Activated naive CD4-positive, alpha-beta T cell treated with anti-CD3 and anti-CD28 coated beads, Interleukin-2, amount 50 U/mL, for 24 hours (primary cell): Measurements from ENCODE around the gene GPR183.

Experiments used
- H3K27ac Mint-ChIP-seq: one replicate; pipeline ENCODE4 v1.8.0; 2021; ENCODE audit warnings: mild to moderate bottlenecking, mixed read lengths
- H3K27me3 Mint-ChIP-seq: one replicate; pipeline ENCODE4 v1.8.0; 2021; ENCODE audit warnings: mixed read lengths
- H3K36me3 Mint-ChIP-seq: one replicate; pipeline ENCODE4 v1.8.0; 2021; ENCODE audit warnings: mixed read lengths
- H3K4me1 Mint-ChIP-seq: one replicate; pipeline ENCODE4 v1.8.0; 2021; ENCODE audit warnings: mixed read lengths
- H3K4me3 Mint-ChIP-seq: one replicate; pipeline ENCODE4 v1.8.0; 2021; ENCODE audit warnings: mild to moderate bottlenecking, mixed read lengths
- H3K9me3 Mint-ChIP-seq: one replicate; pipeline ENCODE4 v1.8.0; 2021; ENCODE audit warnings: mixed read lengths

The GPR183 gene

DNA sequence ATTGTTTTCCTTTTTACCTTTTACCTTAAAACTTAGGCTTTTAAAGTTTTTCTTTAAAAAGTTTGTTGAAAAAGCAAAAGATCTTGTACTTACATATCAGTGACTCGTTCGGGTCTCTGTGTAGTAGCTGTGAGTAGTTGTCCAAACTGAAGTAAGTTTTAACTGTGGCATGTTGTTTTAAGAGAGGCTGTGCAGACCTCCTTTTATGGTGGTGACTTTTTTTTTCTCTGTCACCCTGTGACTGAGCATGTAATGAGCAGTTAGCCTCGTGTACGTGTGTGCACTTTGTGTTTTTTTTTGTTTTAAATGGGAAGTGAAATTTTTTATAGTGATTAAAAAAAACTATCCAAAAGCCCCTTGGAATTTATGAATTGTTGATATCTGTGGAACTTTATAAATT lies at the start of gene GPR183:
TSS of gene GPR183 (minus strand) at position 153 of the 400 bp plus-strand sequence. CDS start 11,254 bp downstream, outside the sequence.
- peaks cover 13% of the 10 kb centered on the region for H3K36me3 Mint-ChIP-seq
- no peaks in the 10 kb centered on the region for H3K27me3 Mint-ChIP-seq
- H3K9me3 Mint-ChIP-seq = no peaks in the 10 kb centered on the region
- peak within 1 kb of the TSS; percentile 90 for H3K4me3 Mint-ChIP-seq
- peaks cover 83% of the 10 kb centered on the region for H3K4me1 Mint-ChIP-seq
- peak within 1 kb of the TSS; percentile 99 for H3K27ac Mint-ChIP-seq

- Mint-ChIP-seq H3K27me3 (no peaks in the 10 kb centered on the region), H3K4me3 (peak overlapping the region; percentile 82), H3K27ac (peak overlapping the region; percentile 94), H3K4me1 (peaks cover 100% of the 10 kb centered on the region), H3K9me3 (no peaks in the 10 kb centered on the region), H3K36me3 (peaks cover 25% of the 10 kb centered on the region)
Observed at GRCh38 chr13:99356262-99357091, 49.3 kb upstream of the GPR183 start.

DNA sequence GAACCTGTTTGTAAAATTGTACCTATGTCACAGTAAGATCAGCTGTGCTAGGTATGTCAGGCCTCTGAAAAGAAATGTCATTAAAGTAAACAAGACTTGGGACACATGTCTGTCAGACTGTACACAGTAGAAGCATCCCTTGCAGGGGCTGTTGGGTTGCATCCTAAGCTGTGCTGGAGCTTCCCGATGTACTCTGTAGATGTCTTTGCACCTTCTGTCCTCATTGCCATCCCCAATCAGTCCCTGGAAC lies 48.7 kb upstream of the GPR183 start:
- Mint-ChIP-seq H3K27ac (peak overlapping the region; percentile 94), H3K4me3 (peak overlapping the region; percentile 82), H3K27me3 (no peaks in the 10 kb centered on the region), H3K4me1 (peaks cover 100% of the 10 kb centered on the region), H3K9me3 (no peaks in the 10 kb centered on the region), H3K36me3 (peaks cover 25% of the 10 kb centered on the region)

DNA sequence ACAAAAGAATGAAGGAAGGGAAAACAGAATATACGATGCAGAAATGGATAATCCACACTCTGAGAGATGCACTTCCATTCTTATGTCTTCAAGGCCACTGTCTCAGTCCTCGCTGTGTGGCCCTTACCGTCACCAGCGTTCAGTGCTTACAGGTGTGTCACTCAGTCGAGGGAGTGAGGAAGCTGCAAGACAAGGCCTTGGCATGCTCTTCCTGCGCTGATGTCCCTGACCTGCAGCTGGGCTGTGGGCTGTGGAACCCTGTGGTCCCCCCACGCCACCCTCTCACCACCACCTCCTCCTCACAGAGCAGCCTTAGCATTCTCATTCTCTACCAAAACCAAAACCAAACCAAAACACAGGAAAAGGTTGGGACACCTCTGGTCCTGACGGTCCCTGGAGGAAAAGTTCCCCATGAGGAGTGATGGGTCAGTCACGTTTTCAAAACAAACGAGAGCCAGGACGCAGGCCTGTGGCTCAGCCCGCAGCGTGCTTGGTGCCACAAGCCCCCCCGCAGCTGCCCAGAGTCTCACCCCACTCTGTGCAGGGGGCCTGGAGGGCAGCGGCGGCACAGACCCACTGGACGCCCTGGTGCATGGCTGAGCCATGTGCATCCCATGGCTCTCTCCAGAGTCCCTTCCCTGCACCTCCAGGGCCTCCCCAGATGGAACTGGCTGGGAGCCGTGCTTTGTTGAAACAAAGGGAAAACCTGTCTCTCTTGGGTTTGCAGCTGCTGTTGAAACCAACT lies 48.2 kb upstream of the GPR183 start:
- no peaks in the 10 kb centered on the region for H3K27me3 Mint-ChIP-seq
- H3K36me3 Mint-ChIP-seq = peaks cover 23% of the 10 kb centered on the region
- peak overlapping the region; percentile 94 for H3K27ac Mint-ChIP-seq
- H3K9me3 Mint-ChIP-seq = no peaks in the 10 kb centered on the region
- peaks cover 100% of the 10 kb centered on the region for H3K4me1 Mint-ChIP-seq
- peak overlapping the region; percentile 82 for H3K4me3 Mint-ChIP-seq

DNA sequence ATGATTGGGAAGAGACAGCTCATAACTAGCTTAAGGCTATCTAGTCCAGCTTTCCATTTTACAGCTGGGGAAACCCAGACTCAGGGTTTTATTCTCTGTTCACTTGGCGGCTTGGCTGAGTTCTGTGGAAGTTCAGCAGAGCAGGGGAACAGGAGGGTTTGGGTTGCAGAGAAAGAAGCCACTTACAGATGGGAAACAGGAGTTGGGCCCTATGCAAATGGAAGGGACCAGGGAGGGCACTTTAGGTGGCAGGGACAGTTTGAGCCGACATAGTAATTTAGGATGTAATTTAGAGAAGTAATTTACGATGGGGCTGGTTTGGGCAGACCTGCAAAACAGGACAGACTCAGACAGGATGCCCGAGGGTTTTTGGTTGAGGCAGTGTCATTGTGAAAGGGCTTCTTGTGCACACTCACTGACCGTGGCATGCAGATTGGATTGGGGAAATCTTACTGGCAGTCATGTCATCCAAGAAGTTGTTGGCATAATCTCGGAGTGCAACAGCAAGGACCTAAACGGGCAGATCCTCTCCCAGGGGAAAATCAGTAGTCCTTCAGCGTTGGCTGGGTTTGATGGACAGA lies 47.3 kb upstream of the GPR183 start:
- peaks cover 20% of the 10 kb centered on the region for H3K36me3 Mint-ChIP-seq

GRCh38 chr13:99353836-99354235 lies 46.6 kb upstream of the GPR183 start:
- Mint-ChIP-seq H3K36me3 (peaks cover 21% of the 10 kb centered on the region), H3K27me3 (no peaks in the 10 kb centered on the region), H3K4me3 (peak overlapping the region; percentile 78), H3K4me1 (peaks cover 99% of the 10 kb centered on the region), H3K9me3 (no peaks in the 10 kb centered on the region), H3K27ac (peak overlapping the region; percentile 93)

More for the DNA sequence above, 47.3 kb upstream of the GPR183 start:
- Mint-ChIP-seq H3K4me1 (peaks cover 99% of the 10 kb centered on the region), H3K9me3 (no peaks in the 10 kb centered on the region), H3K27me3 (no peaks in the 10 kb centered on the region), H3K4me3 (peak overlapping the region; percentile 78), H3K27ac (peak overlapping the region; percentile 93)

GRCh38 chr13:99353246-99353600 lies 46.0 kb upstream of the GPR183 start:
- peak overlapping the region; percentile 95 for H3K27ac Mint-ChIP-seq
- peaks cover 19% of the 10 kb centered on the region for H3K36me3 Mint-ChIP-seq
- H3K4me3 Mint-ChIP-seq = peak overlapping the region; percentile 78
- no peaks in the 10 kb centered on the region for H3K27me3 Mint-ChIP-seq
- H3K9me3 Mint-ChIP-seq = no peaks in the 10 kb centered on the region
- peaks cover 99% of the 10 kb centered on the region for H3K4me1 Mint-ChIP-seq

DNA sequence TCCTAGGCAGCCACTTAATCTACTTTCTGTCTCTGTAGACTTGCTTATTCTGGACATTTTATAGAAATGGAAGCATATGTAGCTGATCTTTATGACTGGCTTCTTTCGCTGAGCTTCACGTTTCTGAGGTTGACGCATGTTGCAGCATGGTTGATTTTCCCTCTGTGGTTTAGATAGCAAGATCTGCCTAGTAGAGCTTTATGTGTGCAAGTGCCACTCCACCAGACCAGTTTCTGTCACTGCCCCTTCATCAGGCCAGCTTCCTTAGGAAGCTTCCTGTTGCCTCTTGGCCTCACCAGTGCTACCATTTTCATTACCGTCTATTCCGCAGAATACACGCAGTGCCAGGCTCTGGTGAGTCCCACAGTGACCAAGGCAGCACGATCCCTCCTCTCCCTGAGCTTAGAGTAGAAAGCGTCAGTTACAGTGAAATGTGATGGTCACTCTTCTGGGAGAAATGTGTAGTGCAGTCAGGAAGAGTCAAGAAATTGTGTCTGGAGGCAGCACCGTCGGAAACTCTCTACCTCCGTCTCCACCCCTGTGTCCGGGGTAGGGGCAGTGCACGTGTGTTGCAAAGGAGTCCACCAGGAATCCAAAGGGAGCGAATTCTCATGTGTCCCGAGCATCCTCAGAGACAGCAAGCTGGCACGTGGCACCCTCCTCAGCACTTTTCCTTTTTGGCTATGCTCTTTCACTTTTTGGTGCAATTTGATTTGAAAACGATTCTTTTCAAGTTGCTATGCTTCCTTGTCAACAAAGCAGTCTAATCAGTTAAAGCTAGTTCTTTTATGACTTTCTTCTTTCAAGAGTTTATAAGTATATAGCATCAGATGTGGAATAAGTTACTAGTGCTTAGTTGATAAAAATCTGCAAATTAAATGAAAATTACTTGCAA lies 45.4 kb upstream of the GPR183 start:
- H3K9me3 Mint-ChIP-seq = no peaks in the 10 kb centered on the region
- H3K27me3 Mint-ChIP-seq = no peaks in the 10 kb centered on the region
- peak overlapping the region; percentile 95 for H3K27ac Mint-ChIP-seq
- H3K4me1 Mint-ChIP-seq = peaks cover 99% of the 10 kb centered on the region
- H3K36me3 Mint-ChIP-seq = peaks cover 19% of the 10 kb centered on the region
- peak overlapping the region; percentile 78 for H3K4me3 Mint-ChIP-seq

DNA sequence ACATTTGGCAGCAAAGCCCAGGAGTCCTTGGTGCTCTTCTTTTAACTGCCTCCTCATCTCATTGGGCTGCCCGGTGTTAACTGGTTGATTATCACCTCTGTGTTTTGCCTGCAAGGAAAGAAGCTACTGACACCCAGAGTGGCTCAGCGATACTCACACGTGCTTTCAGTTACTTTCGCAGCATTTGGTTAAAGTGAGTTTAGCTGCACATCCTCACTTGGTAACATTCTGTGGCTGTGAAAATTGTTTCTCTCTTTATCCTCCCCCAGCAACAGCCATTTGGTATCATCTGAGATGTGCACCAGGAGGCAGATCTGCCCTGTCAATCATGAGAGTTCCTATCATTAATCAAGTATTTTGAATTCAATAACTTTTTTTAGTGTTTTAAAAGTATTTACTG lies 44.6 kb upstream of the GPR183 start:
- Mint-ChIP-seq H3K9me3 (no peaks in the 10 kb centered on the region), H3K36me3 (peaks cover 21% of the 10 kb centered on the region), H3K27me3 (no peaks in the 10 kb centered on the region), H3K27ac (peak overlapping the region; percentile 95), H3K4me3 (peak overlapping the region; percentile 78), H3K4me1 (peaks cover 99% of the 10 kb centered on the region)

- peaks cover 28% of the 10 kb centered on the region for H3K36me3 Mint-ChIP-seq
- peaks cover 95% of the 10 kb centered on the region for H3K4me1 Mint-ChIP-seq
- no peaks in the 10 kb centered on the region for H3K27me3 Mint-ChIP-seq
- H3K9me3 Mint-ChIP-seq = no peaks in the 10 kb centered on the region
- peak overlapping the region; percentile 92 for H3K27ac Mint-ChIP-seq
- no peak overlapping the region for H3K4me3 Mint-ChIP-seq
Observed at GRCh38 chr13:99350191-99350590, 43.0 kb upstream of the GPR183 start.

DNA sequence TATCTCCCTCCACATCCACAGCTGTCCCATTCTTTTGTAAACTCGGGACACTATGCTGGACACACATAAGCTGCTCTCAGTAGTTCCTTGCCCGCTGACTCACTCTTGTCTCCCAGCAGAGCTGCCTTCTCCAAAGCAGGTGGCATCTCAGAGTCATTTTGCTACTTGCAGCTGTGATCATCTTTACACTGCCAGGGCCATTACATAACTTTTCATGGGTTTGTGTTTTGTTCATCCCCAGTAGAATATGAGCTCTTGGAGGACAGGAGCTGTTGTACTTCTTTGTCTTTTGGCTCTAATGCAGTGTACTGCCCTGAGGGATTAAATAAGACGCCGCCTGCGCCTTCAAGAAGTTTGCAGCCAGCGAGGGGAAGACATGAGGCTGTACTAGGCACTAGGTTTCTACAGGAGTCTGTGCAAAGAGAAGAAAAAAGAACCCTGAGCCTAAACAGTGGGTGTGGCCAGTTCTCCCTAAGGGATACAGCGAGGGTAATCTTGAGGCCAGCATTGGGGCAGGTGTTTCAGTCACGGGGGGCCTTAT lies 40.8 kb upstream of the GPR183 start:
- H3K4me3 Mint-ChIP-seq = no peak overlapping the region
- H3K36me3 Mint-ChIP-seq = peaks cover 29% of the 10 kb centered on the region
- peaks cover 89% of the 10 kb centered on the region for H3K4me1 Mint-ChIP-seq
- H3K9me3 Mint-ChIP-seq = no peaks in the 10 kb centered on the region
- no peaks in the 10 kb centered on the region for H3K27me3 Mint-ChIP-seq
- peak overlapping the region; percentile 85 for H3K27ac Mint-ChIP-seq

DNA sequence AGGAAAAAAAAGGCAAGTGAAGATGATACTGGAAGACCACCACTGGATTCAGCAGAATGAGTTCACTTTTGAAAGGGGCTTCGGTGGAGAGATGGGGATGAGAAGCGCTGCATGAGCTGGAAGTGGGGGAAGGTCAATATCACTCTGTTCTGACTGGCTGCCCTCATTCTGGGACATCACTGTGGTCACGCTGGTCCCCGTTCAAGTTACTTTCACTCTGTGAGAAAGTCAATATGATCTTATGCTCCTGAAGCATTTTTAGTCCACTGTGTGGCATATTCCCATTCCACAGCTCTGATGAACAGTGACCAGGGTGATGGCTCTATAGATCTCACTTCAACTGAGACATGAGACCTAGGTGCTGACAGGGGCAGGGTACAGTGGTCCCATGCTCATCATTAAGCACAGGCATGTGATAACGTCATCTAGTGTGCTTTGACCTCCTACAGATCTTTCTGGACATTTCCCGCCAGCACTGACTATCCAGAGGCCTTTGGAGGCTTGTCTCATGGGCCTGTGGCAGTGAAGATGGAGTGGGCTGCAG lies 40.2 kb upstream of the GPR183 start:
- peaks cover 33% of the 10 kb centered on the region for H3K36me3 Mint-ChIP-seq
- H3K27me3 Mint-ChIP-seq = no peaks in the 10 kb centered on the region
- H3K9me3 Mint-ChIP-seq = no peaks in the 10 kb centered on the region

GRCh38 chr13:99346335-99347042 lies 39.3 kb upstream of the GPR183 start:
- peaks cover 87% of the 10 kb centered on the region for H3K4me1 Mint-ChIP-seq
- peak overlapping the region; percentile 86 for H3K27ac Mint-ChIP-seq
- H3K9me3 Mint-ChIP-seq = no peaks in the 10 kb centered on the region
- H3K27me3 Mint-ChIP-seq = no peaks in the 10 kb centered on the region
- peaks cover 38% of the 10 kb centered on the region for H3K36me3 Mint-ChIP-seq
- H3K4me3 Mint-ChIP-seq = no peak overlapping the region

More for the DNA sequence above, 40.2 kb upstream of the GPR183 start:
- H3K4me3 Mint-ChIP-seq = no peak overlapping the region
- H3K27ac Mint-ChIP-seq = peak overlapping the region; percentile 85
- peaks cover 87% of the 10 kb centered on the region for H3K4me1 Mint-ChIP-seq

GRCh38 chr13:99345345-99345744 lies 38.1 kb upstream of the GPR183 start:
- Mint-ChIP-seq H3K27me3 (no peaks in the 10 kb centered on the region), H3K9me3 (no peaks in the 10 kb centered on the region), H3K4me3 (peak overlapping the region; percentile 43), H3K27ac (peak overlapping the region; percentile 68), H3K4me1 (peaks cover 87% of the 10 kb centered on the region), H3K36me3 (peaks cover 45% of the 10 kb centered on the region)
